Hepatocyte (in vitro differentiated cells): ENCODE results near the gene CPLANE1. TPM values are rescaled to one million over a fixed set of nuclear protein-coding genes. Genes with fewer than 3 reads are reported as not detected.
A peak's percentile ranks its signal among the peaks of the same experiment; 100 is the strongest.
"Not testable (repeated sequence)": the region's sequence is repeated elsewhere in the genome, so short reads cannot be mapped to it uniquely, and the experiment has no call there.

Experiments
- DNase-seq: peaks from one replicate; pipeline ENCODE4 v3.0.0-alpha.2; 2016; ENCODE audit warnings: low spot score
- H2AFZ ChIP-seq: fragments of 200-600 bp; sonication (generic); 2 replicates; pipeline ENCODE4 v1.6.0; 2016; ENCODE audit warnings: antibody characterized with exemption, mild to moderate bottlenecking
- H3K27ac ChIP-seq: fragments of 200-600 bp; sonication (generic); 2 replicates; pipeline ENCODE4 v1.5.1; 2016; ENCODE audit warnings: mild to moderate bottlenecking
- H3K27me3 ChIP-seq: fragments of 200-600 bp; sonication (generic); 2 replicates; pipeline ENCODE4 v1.6.1; 2016
- H3K36me3 ChIP-seq: fragments of 200-600 bp; sonication (generic); replicated peaks from 2 replicates; pipeline ENCODE4 v1.5.1; 2016; ENCODE audit warnings: low read depth; ENCODE audit not compliant: insufficient read depth
- H3K4me1 ChIP-seq: fragments of 200-600 bp; sonication (generic); 2 replicates; pipeline ENCODE4 v1.5.1; 2016; ENCODE audit warnings: mild to moderate bottlenecking, moderate library complexity; ENCODE audit not compliant: insufficient read depth
- H3K4me2 ChIP-seq: fragments of 200-600 bp; sonication (generic); 2 replicates; pipeline ENCODE4 v1.6.0; 2016
- H3K4me3 ChIP-seq: fragments of 200-600 bp; sonication (generic); 2 replicates; pipeline ENCODE4 v1.5.1; 2016; ENCODE audit warnings: mild to moderate bottlenecking
- H3K79me2 ChIP-seq: fragments of 200-600 bp; sonication (generic); 2 replicates; pipeline ENCODE4 v1.6.0; 2017; ENCODE audit warnings: mild to moderate bottlenecking
- H3K9me2 ChIP-seq: fragments of 200-600 bp; sonication (generic); replicated peaks from 2 replicates; pipeline ENCODE4 v1.6.0; 2017; ENCODE audit warnings: mild to moderate bottlenecking; ENCODE audit not compliant: insufficient read depth
- H3K9me3 ChIP-seq: fragments of 200-600 bp; sonication (generic); 2 replicates; pipeline ENCODE4 v1.5.1; 2016; ENCODE audit warnings: low read depth, mild to moderate bottlenecking
- H4K20me1 ChIP-seq: fragments of 200-600 bp; sonication (generic); 2 replicates; pipeline ENCODE4 v1.6.0; 2016; ENCODE audit warnings: mild to moderate bottlenecking; ENCODE audit not compliant: insufficient read depth, poor library complexity, severe bottlenecking
- EZH2 ChIP-seq: fragments of 200-600 bp; sonication (generic); IDR thresholded peaks from 2 replicates; pipeline ENCODE4 v1.6.1; 2016; ENCODE audit warnings: antibody characterized with exemption, mild to moderate bottlenecking, borderline replicate concordance
- EZH2phosphoT487 ChIP-seq: fragments of 200-600 bp; sonication (generic); IDR thresholded peaks from one replicate; pipeline ENCODE4 v1.6.1; 2018; ENCODE audit warnings: antibody characterized with exemption, mild to moderate bottlenecking, low read depth, moderate library complexity; ENCODE audit not compliant: unreplicated experiment, severe bottlenecking
- whole genome bisulfite sequencing: methylation state at CpG from one replicate; pipeline ENCODE4 v1.1.6; 2016; ENCODE audit warnings: low lambda C conversion rate; ENCODE audit errors: missing lambda C conversion rate; 5-methylcytosine and 5-hydroxymethylcytosine counted together
- polyA plus RNA-seq: library from polyadenylated mRNA; unstranded; fragments of >200 nt; fragmentation: Nextera tagmentation; extraction: Ambion mirVana; gene quantifications from 2 replicates; pipeline ENCODE4 v1.2.1, GENCODE V29; 2016
- total RNA-seq: library from RNA; depleted of rRNA; stranded (reverse); fragments of >200 nt; gene quantifications from 2 replicates; pipeline ENCODE4 v1.2.3, GENCODE V29; 2014
- TF ChIP-seq, protein P1 (sequence below): fragments of 200-600 bp; sonication (generic); IDR thresholded peaks from 2 replicates; pipeline ENCODE4 v1.5.1; 2016; ENCODE audit warnings: antibody characterized with exemption, mild to moderate bottlenecking; ENCODE audit not compliant: poor library complexity

CPLANE1 gene
- total and polyA plus RNA-seq, 2 experiments from 2014 or later: 4.3 to 29.6 TPM

DNA sequence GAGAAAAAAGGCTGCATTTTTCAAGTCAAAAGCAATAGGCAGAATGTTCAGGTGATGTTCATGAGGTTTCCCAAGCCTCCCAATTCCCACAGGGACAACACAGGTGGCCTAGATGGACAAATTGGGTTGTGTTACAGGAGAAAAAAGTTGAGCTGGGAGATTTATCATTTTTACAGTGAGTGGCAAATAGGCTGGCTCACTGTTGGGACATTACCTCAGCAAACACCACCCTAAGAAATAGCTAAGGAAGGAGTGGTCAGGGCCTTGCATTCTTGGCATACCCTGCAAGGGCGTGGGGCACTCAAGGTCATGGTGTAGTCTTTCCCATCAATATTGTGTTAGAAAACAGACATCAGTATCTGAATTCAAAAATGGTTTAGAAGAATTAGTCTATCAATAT lies 23.3 kb upstream of the CPLANE1 start:
- WGBS: 69% methylated on average over 1 of the region's 1 CpG
- no peak overlapping the region for H2AFZ ChIP-seq

DNA sequence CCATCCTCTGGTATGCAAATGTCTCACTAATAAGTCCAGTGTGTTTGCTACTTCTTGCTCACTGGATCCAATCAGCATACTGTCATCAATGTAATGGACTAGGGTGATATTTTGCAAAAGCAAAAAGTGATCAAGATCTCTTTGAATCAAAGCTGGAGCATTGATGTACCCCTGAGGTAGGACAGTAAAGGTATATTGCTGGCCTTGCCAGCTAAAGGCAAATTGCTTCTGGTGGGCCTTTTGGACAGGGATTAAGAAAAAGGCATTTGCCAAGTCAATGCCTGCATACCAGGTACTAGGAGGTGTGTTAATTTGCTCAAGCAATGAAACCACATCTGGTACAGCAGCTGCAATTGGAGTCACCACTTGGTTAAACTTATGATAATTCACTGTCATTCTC lies 18.9 kb upstream of the CPLANE1 start:
- H3K36me3 ChIP-seq, H3K79me2 ChIP-seq: not testable (repeated sequence)

More for the DNA sequence above, 23.3 kb upstream of the CPLANE1 start:
- no peaks in the 10 kb centered on the region for H3K36me3 ChIP-seq
- no peak overlapping the region for H3K4me3 ChIP-seq
- H3K27me3 ChIP-seq: no peaks in the 10 kb centered on the region
- no peaks in the 10 kb centered on the region for H4K20me1 ChIP-seq
- H3K79me2 ChIP-seq: no peaks in the 10 kb centered on the region
- no peaks in the 10 kb centered on the region for H3K9me3 ChIP-seq
- H3K4me2 ChIP-seq: no peak overlapping the region
- TF ChIP-seq EZH2 (no peak), EZH2phosphoT487 (no peak)
- TF ChIP-seq, protein P1, sequence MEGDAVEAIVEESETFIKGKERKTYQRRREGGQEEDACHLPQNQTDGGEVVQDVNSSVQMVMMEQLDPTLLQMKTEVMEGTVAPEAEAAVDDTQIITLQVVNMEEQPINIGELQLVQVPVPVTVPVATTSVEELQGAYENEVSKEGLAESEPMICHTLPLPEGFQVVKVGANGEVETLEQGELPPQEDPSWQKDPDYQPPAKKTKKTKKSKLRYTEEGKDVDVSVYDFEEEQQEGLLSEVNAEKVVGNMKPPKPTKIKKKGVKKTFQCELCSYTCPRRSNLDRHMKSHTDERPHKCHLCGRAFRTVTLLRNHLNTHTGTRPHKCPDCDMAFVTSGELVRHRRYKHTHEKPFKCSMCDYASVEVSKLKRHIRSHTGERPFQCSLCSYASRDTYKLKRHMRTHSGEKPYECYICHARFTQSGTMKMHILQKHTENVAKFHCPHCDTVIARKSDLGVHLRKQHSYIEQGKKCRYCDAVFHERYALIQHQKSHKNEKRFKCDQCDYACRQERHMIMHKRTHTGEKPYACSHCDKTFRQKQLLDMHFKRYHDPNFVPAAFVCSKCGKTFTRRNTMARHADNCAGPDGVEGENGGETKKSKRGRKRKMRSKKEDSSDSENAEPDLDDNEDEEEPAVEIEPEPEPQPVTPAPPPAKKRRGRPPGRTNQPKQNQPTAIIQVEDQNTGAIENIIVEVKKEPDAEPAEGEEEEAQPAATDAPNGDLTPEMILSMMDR: no peak
- DNase-seq: peak; percentile 57
- peak overlapping the region; percentile 94 for H3K27ac ChIP-seq
- peaks cover 6% of the 10 kb centered on the region for H3K4me1 ChIP-seq
- H3K9me2 ChIP-seq: no peaks in the 10 kb centered on the region

DNA sequence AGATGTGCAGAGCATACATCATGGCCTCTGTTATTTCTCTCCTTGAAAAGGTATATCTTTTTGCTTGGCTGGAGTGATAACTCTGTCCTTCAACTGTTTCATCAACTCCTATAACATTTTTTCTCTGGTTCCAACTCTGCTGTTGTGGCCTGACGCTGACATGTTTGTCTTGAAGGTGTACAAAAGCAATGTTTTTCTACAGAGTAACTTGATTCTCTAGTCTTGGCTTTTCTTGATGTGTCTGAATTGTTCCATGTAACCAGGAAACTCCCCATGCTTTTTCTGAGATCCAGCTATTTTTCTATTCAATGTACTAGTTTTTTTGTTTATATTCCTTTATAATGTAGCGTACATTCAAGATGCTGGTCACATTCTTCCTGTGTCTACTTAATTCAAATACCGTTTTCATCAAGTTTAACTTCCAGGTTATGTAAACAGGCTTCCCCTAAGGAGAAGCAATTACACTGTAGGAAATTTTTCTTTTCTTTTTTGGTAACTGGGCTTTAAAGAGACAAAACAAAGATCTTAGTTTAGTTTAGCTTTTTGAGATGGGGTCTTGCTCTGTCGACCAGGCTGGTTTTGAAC lies 6.7 kb upstream of the CPLANE1 start:
- Histone ChIP-seq H3K9me3 (no peaks in the 10 kb centered on the region), H3K27ac (no peak overlapping the region), H3K27me3 (no peaks in the 10 kb centered on the region), H3K79me2 (no peaks in the 10 kb centered on the region), H2AFZ (no peak overlapping the region), H3K4me2 (no peak overlapping the region), H3K36me3 (no peaks in the 10 kb centered on the region), H3K9me2 (no peaks in the 10 kb centered on the region), H4K20me1 (no peaks in the 10 kb centered on the region), H3K4me1 (no peaks in the 10 kb centered on the region), H3K4me3 (no peak overlapping the region)
- TF ChIP-seq EZH2phosphoT487 (no peak), EZH2 (no peak)
- TF ChIP-seq, protein P1: no peak
- WGBS: 91% methylated on average over 4 of the region's 4 CpGs
- DNase-seq: no peak

More for the DNA sequence above, 18.9 kb upstream of the CPLANE1 start:
- H3K27ac ChIP-seq, H2AFZ ChIP-seq, H3K27me3 ChIP-seq, H4K20me1 ChIP-seq, H3K4me2 ChIP-seq, H3K4me3 ChIP-seq, H3K4me1 ChIP-seq, H3K9me2 ChIP-seq, H3K9me3 ChIP-seq, DNase-seq: not testable (repeated sequence)

DNA sequence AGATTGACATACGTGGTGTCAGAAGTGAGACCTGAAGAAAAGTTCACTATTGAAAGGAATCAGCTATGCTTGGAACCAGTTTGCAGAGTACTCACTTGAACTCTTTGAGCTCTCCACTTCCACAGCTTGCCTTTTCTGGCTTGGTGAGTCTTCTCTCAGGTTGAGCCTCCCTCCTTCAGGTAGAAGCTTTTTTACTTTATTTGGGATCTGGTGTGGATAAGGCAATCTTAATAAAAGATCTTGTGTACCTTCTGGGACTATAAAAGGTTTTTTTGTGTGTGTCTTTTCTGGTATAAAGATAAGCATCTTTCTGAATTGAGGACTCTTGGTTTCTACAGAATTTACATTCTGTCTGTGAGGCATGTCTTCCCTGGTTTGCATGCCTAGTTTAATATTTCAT lies 5.4 kb upstream of the CPLANE1 start:
- Histone ChIP-seq H3K27ac (no peak overlapping the region), H2AFZ (no peak overlapping the region), H4K20me1 (no peaks in the 10 kb centered on the region), H3K9me3 (no peaks in the 10 kb centered on the region), H3K36me3 (no peaks in the 10 kb centered on the region), H3K9me2 (no peaks in the 10 kb centered on the region), H3K79me2 (no peaks in the 10 kb centered on the region), H3K4me1 (peaks cover 4% of the 10 kb centered on the region), H3K4me3 (no peak overlapping the region), H3K27me3 (no peaks in the 10 kb centered on the region), H3K4me2 (no peak overlapping the region)
- WGBS: 95% methylated on average over 1 of the region's 1 CpG
- TF ChIP-seq, protein P1: no peak
- TF ChIP-seq EZH2phosphoT487 (no peak), EZH2 (no peak)
- DNase-seq: no peak
